Amniotic stem cell (primary cell): Measurements from ENCODE around the gene MEMO1.
"Not testable (repeated sequence)": the region's sequence is repeated elsewhere in the genome, so short reads cannot be mapped to it uniquely, and the experiment has no call there.

Source experiments
- DNase-seq: peaks from one replicate; lab custom pipeline; 2025; lab: John Stamatoyannopoulos, UW

Gene MEMO1

GRCh38 chr2:31998731-31999383 is 12.0 kb downstream of the MEMO1 start:
- no peak for DNase-seq

GRCh38 chr2:31997653-31998052 is 13.2 kb downstream of the MEMO1 start:
- no peak for DNase-seq

GRCh38 chr2:31996571-31997150 is 14.1 kb downstream of the MEMO1 start:
- no peak for DNase-seq

GRCh38 chr2:31992934-31993333 is 17.9 kb downstream of the MEMO1 start:
- DNase-seq, result no peak

- no peak for DNase-seq
These were observed 18.7 kb downstream of the MEMO1 start for GRCh38 chr2:31992025-31992579.

- DNase-seq, result no peak
These were observed 20.9 kb downstream of the MEMO1 start for GRCh38 chr2:31989946-31990345.

GRCh38 chr2:31987454-31988220 is 23.2 kb downstream of the MEMO1 start:
- no peak for DNase-seq

GRCh38 chr2:31986906-31987305 is 23.9 kb downstream of the MEMO1 start:
- no peak for DNase-seq

GRCh38 chr2:31983762-31984467 is 26.9 kb downstream of the MEMO1 start:
- no peak for DNase-seq

- DNase-seq, result no peak
These were observed 30.0 kb downstream of the MEMO1 start for GRCh38 chr2:31980674-31981356.

- DNase-seq, result no peak
These were observed 30.9 kb downstream of the MEMO1 start for GRCh38 chr2:31979956-31980355.

- no peak for DNase-seq
These were observed 31.8 kb downstream of the MEMO1 start for GRCh38 chr2:31979018-31979417.

- no peak for DNase-seq
These were observed 32.4 kb downstream of the MEMO1 start for GRCh38 chr2:31978436-31978835.

- no peak for DNase-seq
These were observed 37.1 kb downstream of the MEMO1 start for GRCh38 chr2:31973665-31974064.

- no peak for DNase-seq
These were observed 38.7 kb downstream of the MEMO1 start for GRCh38 chr2:31972059-31972458.

- DNase-seq, result no peak
These were observed 41.6 kb downstream of the MEMO1 start for GRCh38 chr2:31969178-31969577.

- no peak for DNase-seq
These were observed 43.0 kb downstream of the MEMO1 start for GRCh38 chr2:31967790-31968189.

GRCh38 chr2:31966402-31966801 is 44.4 kb downstream of the MEMO1 start:
- not testable (repeated sequence) for DNase-seq

- no peak for DNase-seq
These were observed 45.7 kb downstream of the MEMO1 start for GRCh38 chr2:31965094-31965493.

- no peak for DNase-seq
These were observed 47.9 kb downstream of the MEMO1 start for GRCh38 chr2:31962757-31963361.

- DNase-seq, result no peak
These were observed 52.6 kb downstream of the MEMO1 start for GRCh38 chr2:31958140-31958717.
